ENCODE results near the gene SPATA6L.

The SPATA6L gene

DNA sequence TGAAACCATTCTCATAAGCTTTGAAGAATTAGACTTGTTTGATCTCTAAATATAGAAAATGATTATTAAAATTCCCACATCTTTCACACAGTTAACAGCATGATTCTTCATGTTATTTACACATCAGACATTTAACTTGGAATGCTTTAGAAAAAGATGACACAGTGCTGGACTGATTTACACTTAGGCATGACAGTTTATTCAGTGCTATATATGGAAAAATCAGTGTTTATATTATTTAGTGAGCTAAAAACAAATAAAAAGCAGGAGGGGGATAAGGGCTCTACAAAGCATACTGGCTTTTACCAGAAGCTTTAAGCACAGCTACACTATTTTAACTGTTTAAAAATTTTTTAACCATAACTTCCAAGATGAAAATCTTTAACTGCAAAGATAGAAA lies 43.1 kb upstream of the SPATA6L start:
- Histone ChIP-seq H3F3A (ENCODE audit: insufficient read depth, low read length) (no peaks in the 10 kb centered on the region), H3K36me3 (ENCODE audit: insufficient read depth, low read length) (peaks cover 80% of the 10 kb centered on the region), H2AFZ (ENCODE audit: low read length) (no peak overlapping the region), H3K9me3 (ENCODE audit: low read length) (peaks cover 5% of the 10 kb centered on the region), H3K27ac (ENCODE audit: low read depth, low read length, poor library complexity, severe bottlenecking) (no peak overlapping the region), H3K79me2 (ENCODE audit: insufficient read depth, low read length) (no peaks in the 10 kb centered on the region), H3K4me3 (ENCODE audit: low read depth, low read length, poor library complexity, severe bottlenecking) (no peak overlapping the region), H3K9ac (ENCODE audit: low read length) (no peak overlapping the region), H4K20me1 (ENCODE audit: insufficient read depth, low read length) (no peaks in the 10 kb centered on the region), H3K4me1 (ENCODE audit: insufficient read depth, low read length, severe bottlenecking) (no peaks in the 10 kb centered on the region), H3K4me2 (ENCODE audit: low read length) (no peak overlapping the region), H3K9me2 (ENCODE audit: low read depth, low read length) (no peaks in the 10 kb centered on the region), H3K27me3 (ENCODE audit: insufficient read depth, low read length) (no peaks in the 10 kb centered on the region)
- TF ChIP-seq, protein P1, sequence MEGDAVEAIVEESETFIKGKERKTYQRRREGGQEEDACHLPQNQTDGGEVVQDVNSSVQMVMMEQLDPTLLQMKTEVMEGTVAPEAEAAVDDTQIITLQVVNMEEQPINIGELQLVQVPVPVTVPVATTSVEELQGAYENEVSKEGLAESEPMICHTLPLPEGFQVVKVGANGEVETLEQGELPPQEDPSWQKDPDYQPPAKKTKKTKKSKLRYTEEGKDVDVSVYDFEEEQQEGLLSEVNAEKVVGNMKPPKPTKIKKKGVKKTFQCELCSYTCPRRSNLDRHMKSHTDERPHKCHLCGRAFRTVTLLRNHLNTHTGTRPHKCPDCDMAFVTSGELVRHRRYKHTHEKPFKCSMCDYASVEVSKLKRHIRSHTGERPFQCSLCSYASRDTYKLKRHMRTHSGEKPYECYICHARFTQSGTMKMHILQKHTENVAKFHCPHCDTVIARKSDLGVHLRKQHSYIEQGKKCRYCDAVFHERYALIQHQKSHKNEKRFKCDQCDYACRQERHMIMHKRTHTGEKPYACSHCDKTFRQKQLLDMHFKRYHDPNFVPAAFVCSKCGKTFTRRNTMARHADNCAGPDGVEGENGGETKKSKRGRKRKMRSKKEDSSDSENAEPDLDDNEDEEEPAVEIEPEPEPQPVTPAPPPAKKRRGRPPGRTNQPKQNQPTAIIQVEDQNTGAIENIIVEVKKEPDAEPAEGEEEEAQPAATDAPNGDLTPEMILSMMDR (IDR thresholded peaks at IDR 0.05; ENCODE audit: low read length) = no peak
- no peak for TF ChIP-seq EZH2 (IDR thresholded peaks at IDR 0.05; ENCODE audit: borderline replicate concordance, low read length)

DNA sequence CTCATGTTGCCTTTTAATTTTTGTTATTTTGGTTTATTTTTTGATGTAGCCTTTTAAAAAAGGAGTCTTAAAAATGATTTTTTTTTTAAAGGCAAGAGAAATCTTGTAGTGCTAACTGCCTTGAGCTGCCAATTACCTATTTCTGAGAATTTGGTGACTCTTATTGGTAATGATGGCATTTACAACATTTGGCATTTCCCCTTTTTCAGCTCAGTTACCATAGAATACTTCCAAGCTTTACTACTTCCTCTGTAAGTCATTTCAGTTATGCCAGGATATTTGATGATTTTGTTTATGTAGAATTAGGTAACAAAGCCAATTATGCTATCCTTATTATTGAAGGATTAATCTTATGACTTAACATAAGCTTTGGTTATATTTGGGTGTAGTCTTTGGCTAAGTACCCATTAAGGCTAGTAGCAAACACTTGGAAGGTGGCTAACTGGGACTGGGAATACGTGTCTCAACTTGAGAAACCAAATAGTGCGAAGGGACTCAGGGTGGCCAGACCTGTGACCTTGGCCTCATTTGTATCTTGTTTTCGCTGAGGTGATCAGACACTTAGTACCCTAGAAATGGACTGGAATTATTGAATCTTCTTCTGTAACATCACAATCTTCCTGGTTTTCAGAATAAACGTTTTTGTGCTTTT lies 40.8 kb upstream of the SPATA6L start:
- H3K9ac ChIP-seq (ENCODE audit: low read length) = no peak overlapping the region
- no peaks in the 10 kb centered on the region for H3K79me2 ChIP-seq (ENCODE audit: insufficient read depth, low read length)
- H3K4me2 ChIP-seq (ENCODE audit: low read length) = no peak overlapping the region
- TF ChIP-seq EZH2 (IDR thresholded peaks at IDR 0.05; ENCODE audit: borderline replicate concordance, low read length) = no peak
- TF ChIP-seq, protein P1 (IDR thresholded peaks at IDR 0.05; ENCODE audit: low read length) = no peak
- no peak overlapping the region for H3K4me3 ChIP-seq (ENCODE audit: low read depth, low read length, poor library complexity, severe bottlenecking)
- no peaks in the 10 kb centered on the region for H3F3A ChIP-seq (ENCODE audit: insufficient read depth, low read length)
- H3K36me3 ChIP-seq (ENCODE audit: insufficient read depth, low read length) = peaks cover 78% of the 10 kb centered on the region
- no peaks in the 10 kb centered on the region for H3K4me1 ChIP-seq (ENCODE audit: insufficient read depth, low read length, severe bottlenecking)
- no peaks in the 10 kb centered on the region for H3K9me3 ChIP-seq (ENCODE audit: low read length)
- no peaks in the 10 kb centered on the region for H3K27me3 ChIP-seq (ENCODE audit: insufficient read depth, low read length)
- H3K27ac ChIP-seq (ENCODE audit: low read depth, low read length, poor library complexity, severe bottlenecking) = no peak overlapping the region
- H3K9me2 ChIP-seq (ENCODE audit: low read depth, low read length) = no peaks in the 10 kb centered on the region
- H2AFZ ChIP-seq (ENCODE audit: low read length) = no peak overlapping the region
- H4K20me1 ChIP-seq (ENCODE audit: insufficient read depth, low read length) = no peaks in the 10 kb centered on the region

DNA sequence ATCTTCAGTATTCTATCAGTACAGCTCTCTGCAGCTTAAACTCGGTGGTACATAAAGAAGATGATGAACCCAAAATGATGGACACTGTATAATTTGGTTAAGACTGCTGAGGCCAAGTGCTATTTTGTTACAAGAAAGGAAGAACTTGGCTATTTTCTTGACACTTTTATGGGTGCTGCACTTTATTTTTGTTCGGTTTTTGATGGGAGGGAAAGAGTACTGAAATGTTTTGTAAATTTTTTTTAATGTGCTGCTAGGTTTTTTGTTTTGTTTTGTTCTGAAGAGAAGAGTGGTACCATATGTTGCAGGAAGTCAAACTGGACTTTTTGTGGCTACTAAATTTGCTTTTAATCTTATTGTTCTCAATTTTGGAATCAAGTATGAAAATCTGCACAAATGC lies 39.7 kb upstream of the SPATA6L start:
- H3K9me2 ChIP-seq (ENCODE audit: low read depth, low read length) = no peaks in the 10 kb centered on the region
- no peaks in the 10 kb centered on the region for H3F3A ChIP-seq (ENCODE audit: insufficient read depth, low read length)
- no peaks in the 10 kb centered on the region for H4K20me1 ChIP-seq (ENCODE audit: insufficient read depth, low read length)
- no peaks in the 10 kb centered on the region for H3K9me3 ChIP-seq (ENCODE audit: low read length)
- no peaks in the 10 kb centered on the region for H3K4me1 ChIP-seq (ENCODE audit: insufficient read depth, low read length, severe bottlenecking)
- H3K27me3 ChIP-seq (ENCODE audit: insufficient read depth, low read length) = no peaks in the 10 kb centered on the region
- no peak overlapping the region for H3K4me3 ChIP-seq (ENCODE audit: low read depth, low read length, poor library complexity, severe bottlenecking)
- no peak for TF ChIP-seq EZH2 (IDR thresholded peaks at IDR 0.05; ENCODE audit: borderline replicate concordance, low read length)
- TF ChIP-seq, protein P1 (IDR thresholded peaks at IDR 0.05; ENCODE audit: low read length) = no peak
- no peaks in the 10 kb centered on the region for H3K79me2 ChIP-seq (ENCODE audit: insufficient read depth, low read length)
- H3K27ac ChIP-seq (ENCODE audit: low read depth, low read length, poor library complexity, severe bottlenecking) = no peak overlapping the region
- no peak overlapping the region for H3K4me2 ChIP-seq (ENCODE audit: low read length)
- H2AFZ ChIP-seq (ENCODE audit: low read length) = no peak overlapping the region
- H3K9ac ChIP-seq (ENCODE audit: low read length) = no peak overlapping the region
- peaks cover 77% of the 10 kb centered on the region for H3K36me3 ChIP-seq (ENCODE audit: insufficient read depth, low read length)
